MM.1S (cell line): ENCODE measurements around the gene PPP1R12B.
"Not testable (repeated sequence)": the region's sequence is repeated elsewhere in the genome, so short reads cannot be mapped to it uniquely, and the experiment has no call there.

ENCODE experiments used
- DNase-seq: peaks from one replicate; pipeline ENCODE4 v3.0.0-alpha.2; 2015
- H2AFZ ChIP-seq: fragments of 300-600 bp; sonication (generic); 2 replicates; pipeline ENCODE4 v1.6.0; 2016; ENCODE audit warnings: antibody characterized with exemption, low read length
- H3F3A ChIP-seq: fragments of 300-600 bp; sonication (generic); 2 replicates; pipeline ENCODE4 v1.6.1; 2016; ENCODE audit warnings: mild to moderate bottlenecking, antibody characterized with exemption, low read length, moderate library complexity, mixed read lengths; ENCODE audit not compliant: insufficient read depth
- H3K27ac ChIP-seq: fragments of 300-600 bp; sonication (generic); 2 replicates; pipeline ENCODE4 v1.5.1; 2016; ENCODE audit warnings: mild to moderate bottlenecking, low read length
- H3K27me3 ChIP-seq: fragments of 300-600 bp; sonication (generic); replicated peaks from 2 replicates; pipeline ENCODE4 v1.6.0; 2016; ENCODE audit warnings: low read length; ENCODE audit not compliant: insufficient read depth
- H3K36me3 ChIP-seq: fragments of 300-600 bp; sonication (generic); replicated peaks from 2 replicates; pipeline ENCODE4 v1.6.1; 2016; ENCODE audit warnings: mild to moderate bottlenecking, low read length, mixed read lengths; ENCODE audit not compliant: insufficient read depth
- H3K4me1 ChIP-seq: fragments of 300-600 bp; sonication (generic); 2 replicates; pipeline ENCODE4 v1.6.1; 2016; ENCODE audit warnings: low read length, mixed read lengths
- H3K4me2 ChIP-seq: fragments of 300-600 bp; sonication (generic); 2 replicates; pipeline ENCODE4 v1.6.0; 2016; ENCODE audit warnings: low read depth, low read length
- H3K4me3 ChIP-seq: fragments of 300-600 bp; sonication (generic); 2 replicates; pipeline ENCODE4 v1.5.1; 2016; ENCODE audit warnings: low read length, mixed read lengths
- H3K79me2 ChIP-seq: fragments of 300-600 bp; sonication (generic); 2 replicates; pipeline ENCODE4 v1.6.1; 2016; ENCODE audit warnings: mixed run types, low read length, mixed read lengths
- H3K9ac ChIP-seq: fragments of 300-600 bp; sonication (generic); 2 replicates; pipeline ENCODE4 v1.6.1; 2016; ENCODE audit warnings: low read length, mixed read lengths
- H3K9me2 ChIP-seq: fragments of 300-600 bp; sonication (generic); replicated peaks from 2 replicates; pipeline ENCODE4 v1.6.1; 2016; ENCODE audit warnings: mild to moderate bottlenecking, low read length, mixed read lengths; ENCODE audit not compliant: insufficient read depth
- H3K9me3 ChIP-seq: fragments of 300-600 bp; sonication (generic); replicated peaks from 2 replicates; pipeline ENCODE4 v1.6.1; 2016; ENCODE audit warnings: mild to moderate bottlenecking, low read length, mixed read lengths; ENCODE audit not compliant: insufficient read depth
- H4K20me1 ChIP-seq: fragments of 300-600 bp; sonication (generic); 2 replicates; pipeline ENCODE4 v1.6.1; 2016; ENCODE audit warnings: mild to moderate bottlenecking, low read length, moderate library complexity, mixed read lengths; ENCODE audit not compliant: insufficient read depth
- EZH2 ChIP-seq: fragments of 300-600 bp; sonication (generic); optimal IDR thresholded peaks from 2 replicates; pipeline ENCODE3; 2017; ENCODE audit warnings: low read depth, mild to moderate bottlenecking, antibody characterized with exemption, low read length, mixed read lengths
- EZH2phosphoT487 ChIP-seq: fragments of 300-600 bp; sonication (generic); IDR thresholded peaks from 2 replicates; pipeline ENCODE4 v1.6.1; 2018; ENCODE audit warnings: antibody characterized with exemption, low read length
- TF ChIP-seq, protein P1 (sequence below): fragments of 300-600 bp; sonication (generic); IDR thresholded peaks from 2 replicates; pipeline ENCODE4 v1.5.1; 2016; ENCODE audit warnings: antibody characterized with exemption, low read length, mixed read lengths

Gene PPP1R12B

DNA sequence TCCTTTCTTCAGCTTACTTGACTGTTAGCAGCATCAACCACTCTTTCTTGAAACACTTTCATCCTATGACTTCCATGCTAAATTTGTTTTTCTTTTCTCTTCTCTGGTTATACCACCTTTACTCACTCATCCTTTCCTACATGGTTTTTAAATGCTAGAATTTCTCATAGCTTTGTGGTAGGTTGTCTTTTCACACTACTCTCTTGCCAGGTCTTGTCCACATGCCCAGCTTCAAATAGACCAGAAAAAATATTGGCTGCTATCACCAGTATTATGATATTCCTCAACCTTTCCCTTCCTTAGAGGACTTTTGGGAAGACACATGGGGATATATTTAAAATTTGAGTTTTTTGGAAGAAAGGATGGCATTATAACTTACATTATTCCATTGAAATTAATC lies 48.8 kb downstream of the PPP1R12B start:
- Histone ChIP-seq H4K20me1 (no peaks in the 10 kb centered on the region), H3K9me2 (no peaks in the 10 kb centered on the region), H3K4me3 (no peak overlapping the region), H3K36me3 (no peaks in the 10 kb centered on the region), H3F3A (no peaks in the 10 kb centered on the region), H3K27ac (no peak overlapping the region), H3K79me2 (peaks cover 30% of the 10 kb centered on the region), H3K27me3 (no peaks in the 10 kb centered on the region), H3K9me3 (no peaks in the 10 kb centered on the region), H3K9ac (no peak overlapping the region), H3K4me1 (no peaks in the 10 kb centered on the region), H2AFZ (no peak overlapping the region), H3K4me2 (no peak overlapping the region)
- TF ChIP-seq EZH2phosphoT487, result no peak
- TF ChIP-seq EZH2, result no peak
- TF ChIP-seq, protein P1, sequence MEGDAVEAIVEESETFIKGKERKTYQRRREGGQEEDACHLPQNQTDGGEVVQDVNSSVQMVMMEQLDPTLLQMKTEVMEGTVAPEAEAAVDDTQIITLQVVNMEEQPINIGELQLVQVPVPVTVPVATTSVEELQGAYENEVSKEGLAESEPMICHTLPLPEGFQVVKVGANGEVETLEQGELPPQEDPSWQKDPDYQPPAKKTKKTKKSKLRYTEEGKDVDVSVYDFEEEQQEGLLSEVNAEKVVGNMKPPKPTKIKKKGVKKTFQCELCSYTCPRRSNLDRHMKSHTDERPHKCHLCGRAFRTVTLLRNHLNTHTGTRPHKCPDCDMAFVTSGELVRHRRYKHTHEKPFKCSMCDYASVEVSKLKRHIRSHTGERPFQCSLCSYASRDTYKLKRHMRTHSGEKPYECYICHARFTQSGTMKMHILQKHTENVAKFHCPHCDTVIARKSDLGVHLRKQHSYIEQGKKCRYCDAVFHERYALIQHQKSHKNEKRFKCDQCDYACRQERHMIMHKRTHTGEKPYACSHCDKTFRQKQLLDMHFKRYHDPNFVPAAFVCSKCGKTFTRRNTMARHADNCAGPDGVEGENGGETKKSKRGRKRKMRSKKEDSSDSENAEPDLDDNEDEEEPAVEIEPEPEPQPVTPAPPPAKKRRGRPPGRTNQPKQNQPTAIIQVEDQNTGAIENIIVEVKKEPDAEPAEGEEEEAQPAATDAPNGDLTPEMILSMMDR, result no peak
- no peak for DNase-seq

DNA sequence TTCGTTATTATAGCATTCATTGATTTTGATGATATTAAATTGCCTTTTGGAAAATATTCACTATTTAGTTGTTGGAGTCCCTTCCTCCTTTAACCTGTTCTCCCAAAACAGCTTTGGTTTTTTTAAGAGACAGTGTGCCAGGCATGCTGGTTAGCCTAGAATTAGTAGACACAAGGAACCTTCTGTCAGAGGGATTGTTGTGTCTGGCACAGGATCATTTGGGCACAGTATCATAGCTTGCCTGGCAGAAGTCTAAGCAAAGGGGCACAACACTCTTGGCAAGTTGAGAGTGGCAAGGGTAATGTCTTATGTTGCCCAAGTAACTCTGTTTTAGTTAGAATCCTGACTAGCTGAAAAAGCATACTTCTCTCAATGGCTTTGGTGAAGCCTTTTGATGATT lies 49.9 kb downstream of the PPP1R12B start:
- not testable (repeated sequence) for H3K27ac ChIP-seq, H4K20me1 ChIP-seq, H3K36me3 ChIP-seq, H3K27me3 ChIP-seq, DNase-seq, H3F3A ChIP-seq, H3K4me2 ChIP-seq, H3K4me3 ChIP-seq, H3K9ac ChIP-seq, H3K9me3 ChIP-seq, H2AFZ ChIP-seq, H3K4me1 ChIP-seq, H3K9me2 ChIP-seq
- H3K79me2 ChIP-seq, result peaks cover 42% of the 10 kb centered on the region

DNA sequence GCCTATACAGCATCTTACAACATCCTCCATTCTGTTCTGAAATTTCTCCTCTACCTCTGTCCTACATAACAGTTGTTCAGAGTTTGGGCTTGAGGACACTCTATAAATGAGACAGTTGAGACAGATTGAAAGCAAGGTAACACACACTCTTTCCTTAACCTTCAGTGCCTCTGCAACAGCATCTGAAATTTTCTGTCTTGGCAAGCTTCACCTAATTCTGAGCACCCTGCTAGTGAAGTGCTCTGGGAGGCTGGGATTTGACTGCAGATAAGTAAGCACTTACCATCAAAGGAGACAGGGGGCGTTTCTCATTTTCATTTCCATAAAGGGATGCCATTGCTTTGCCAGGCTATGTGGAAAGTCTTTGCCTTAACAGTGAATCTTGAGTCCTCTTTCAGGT lies 53.3 kb downstream of the PPP1R12B start:
- H3K79me2 ChIP-seq, result peaks cover 50% of the 10 kb centered on the region
- not testable (repeated sequence) for H3K27me3 ChIP-seq, H3K4me1 ChIP-seq, H3K4me2 ChIP-seq, DNase-seq, H3K4me3 ChIP-seq, H2AFZ ChIP-seq, H3K9ac ChIP-seq, H3K9me2 ChIP-seq, H3F3A ChIP-seq, H3K9me3 ChIP-seq, H3K36me3 ChIP-seq, H3K27ac ChIP-seq, H4K20me1 ChIP-seq

DNA sequence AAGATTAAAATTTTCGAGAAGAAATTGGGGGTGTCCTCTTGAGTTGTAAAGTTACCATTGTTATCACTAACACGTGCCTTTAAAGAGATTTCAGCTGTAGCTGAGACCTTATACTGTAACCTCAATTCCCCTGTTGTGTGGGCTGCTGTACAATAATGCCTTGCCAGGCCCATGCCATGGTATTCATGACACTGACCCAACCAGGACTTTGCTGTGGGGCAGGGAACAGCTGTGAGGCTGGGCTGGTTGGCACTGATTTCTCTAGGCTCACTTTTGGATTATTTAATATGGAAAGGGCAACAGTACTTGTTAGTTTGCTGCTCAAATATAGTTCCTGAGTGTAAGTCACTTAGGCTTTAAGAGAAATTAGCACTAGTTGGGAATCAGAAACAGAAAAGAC lies 54.9 kb downstream of the PPP1R12B start:
- H3K9me3 ChIP-seq, H3K4me2 ChIP-seq, H3K27me3 ChIP-seq, H3K36me3 ChIP-seq, DNase-seq, H3K9ac ChIP-seq, H2AFZ ChIP-seq, H3K27ac ChIP-seq, H3K4me1 ChIP-seq, H3K9me2 ChIP-seq, H3F3A ChIP-seq, H3K4me3 ChIP-seq, H4K20me1 ChIP-seq: not testable (repeated sequence)
- peaks cover 51% of the 10 kb centered on the region for H3K79me2 ChIP-seq

DNA sequence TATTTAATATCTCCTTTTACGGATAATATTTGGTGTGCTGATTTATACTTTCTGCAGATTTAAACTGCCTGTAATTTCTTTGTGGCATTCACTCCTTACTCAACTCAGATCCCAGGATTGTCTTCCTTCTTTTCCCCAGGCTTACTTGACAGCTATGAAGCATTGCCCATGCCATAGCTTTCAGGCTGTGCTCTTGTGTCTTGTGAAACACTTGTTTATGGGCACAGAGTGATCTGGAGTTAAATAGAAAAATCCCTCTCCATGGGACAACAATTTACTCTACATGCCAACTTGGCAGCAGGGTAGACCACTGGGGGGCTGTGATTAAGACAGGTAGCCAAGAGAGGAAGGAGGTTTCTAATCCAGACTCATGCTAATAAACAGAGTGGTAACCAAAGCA lies 57.4 kb downstream of the PPP1R12B start:
- TF ChIP-seq EZH2phosphoT487 (no peak), EZH2 (no peak)
- Histone ChIP-seq H3K4me2 (no peak overlapping the region), H4K20me1 (no peaks in the 10 kb centered on the region), H3K9ac (no peak overlapping the region), H3K27me3 (no peaks in the 10 kb centered on the region), H3K4me1 (peaks cover 13% of the 10 kb centered on the region), H3K36me3 (no peaks in the 10 kb centered on the region), H3F3A (peaks cover 14% of the 10 kb centered on the region), H3K9me3 (no peaks in the 10 kb centered on the region), H2AFZ (no peak overlapping the region), H3K79me2 (peaks cover 49% of the 10 kb centered on the region), H3K4me3 (no peak overlapping the region), H3K9me2 (no peaks in the 10 kb centered on the region), H3K27ac (no peak overlapping the region)
- no peak for DNase-seq

DNA sequence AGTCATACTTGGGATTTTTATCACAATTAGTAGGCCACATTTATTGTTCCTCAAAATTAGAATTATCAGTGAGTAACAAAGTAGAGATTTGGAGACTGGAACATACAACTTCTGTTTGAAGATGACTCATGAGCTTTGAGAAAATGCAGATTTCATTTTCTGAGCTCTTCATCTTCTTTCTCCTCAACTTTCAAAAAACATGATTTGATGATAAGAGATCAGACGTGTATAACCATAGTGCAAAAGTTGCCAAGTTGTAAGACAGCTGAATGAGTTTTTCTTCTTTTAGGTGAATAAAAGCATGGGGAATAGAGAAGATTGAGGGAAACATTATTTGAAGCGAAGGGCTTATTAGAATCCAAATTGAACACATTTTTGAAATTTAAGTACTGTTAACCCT lies 58.4 kb downstream of the PPP1R12B start:
- not testable (repeated sequence) for H3K9me3 ChIP-seq, H3K4me2 ChIP-seq, H3K36me3 ChIP-seq, H4K20me1 ChIP-seq, H2AFZ ChIP-seq, DNase-seq, H3K27ac ChIP-seq, H3K9ac ChIP-seq, H3K9me2 ChIP-seq, H3K27me3 ChIP-seq, H3K4me3 ChIP-seq
- Histone ChIP-seq H3K4me1 (peaks cover 21% of the 10 kb centered on the region), H3F3A (peaks cover 14% of the 10 kb centered on the region), H3K79me2 (peaks cover 52% of the 10 kb centered on the region)

DNA sequence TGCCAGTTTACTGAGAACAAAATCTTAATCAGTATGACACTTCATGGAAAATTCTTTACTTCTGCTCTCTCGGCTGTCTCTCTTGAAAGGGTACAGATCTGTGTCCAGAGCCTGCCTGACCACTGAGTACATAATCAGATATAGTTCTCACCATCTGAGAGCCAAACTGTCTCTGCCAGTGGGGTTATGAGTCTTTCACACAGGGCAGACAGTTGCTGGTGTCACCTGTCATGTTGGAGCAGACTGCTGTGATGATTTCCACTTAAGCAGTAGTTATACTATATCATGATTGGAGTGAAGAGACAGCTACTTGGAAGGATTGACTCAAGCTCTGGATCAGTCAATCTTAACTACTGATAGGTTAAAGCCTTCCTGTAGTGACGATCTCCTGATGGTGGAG lies 58.9 kb downstream of the PPP1R12B start:
- H3K27ac ChIP-seq, H3K4me3 ChIP-seq, H3K9me3 ChIP-seq, H3K36me3 ChIP-seq, H3K27me3 ChIP-seq, DNase-seq, H3K9me2 ChIP-seq, H3K9ac ChIP-seq, H2AFZ ChIP-seq, H3K4me2 ChIP-seq, H4K20me1 ChIP-seq: not testable (repeated sequence)
- Histone ChIP-seq H3K79me2 (peaks cover 53% of the 10 kb centered on the region), H3K4me1 (peaks cover 21% of the 10 kb centered on the region), H3F3A (peaks cover 14% of the 10 kb centered on the region)
